Measurements from ENCODE around the gene IL20RB. TPM values are rescaled to one million over a fixed set of nuclear protein-coding genes. Genes with fewer than 3 reads are reported as not detected.

IL20RB gene
- total RNA-seq, 2 experiments from 2014 or later = 1.3 to 1.9 TPM

DNA sequence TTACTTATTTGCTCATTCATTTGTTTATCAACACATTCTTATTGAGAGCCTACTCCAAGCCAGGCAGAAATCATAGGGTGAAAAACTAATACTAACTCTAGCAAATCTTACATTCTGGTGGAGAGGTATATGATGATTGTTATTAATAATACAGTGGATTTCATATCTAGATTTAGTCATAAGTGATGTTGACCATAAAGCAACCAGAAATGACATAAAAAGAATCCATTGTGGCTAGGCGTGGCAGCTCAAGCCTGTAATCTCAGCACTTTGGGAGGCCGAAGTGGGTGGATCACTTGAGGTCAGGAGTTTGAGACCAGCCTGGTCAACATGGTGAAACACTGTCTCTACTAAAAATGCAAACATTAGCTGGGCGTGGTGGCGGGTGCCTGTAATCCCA, 26.2 kb upstream of the IL20RB start:
- POLR2A ChIA-PET = no interaction called here
- no peak overlapping the region for H3K4me3 Mint-ChIP-seq
- ATAC-seq (ENCODE audit: low read depth) (no peak), DNase-seq (no peak)
- peaks cover 1% of the 10 kb centered on the region for H3K9me3 Mint-ChIP-seq
- H3K4me1 Mint-ChIP-seq = peaks cover 6% of the 10 kb centered on the region
- H3K27ac Mint-ChIP-seq = no peak overlapping the region
- H3K36me3 Mint-ChIP-seq = peaks cover 53% of the 10 kb centered on the region
- no peaks in the 10 kb centered on the region for H3K27me3 Mint-ChIP-seq

DNA sequence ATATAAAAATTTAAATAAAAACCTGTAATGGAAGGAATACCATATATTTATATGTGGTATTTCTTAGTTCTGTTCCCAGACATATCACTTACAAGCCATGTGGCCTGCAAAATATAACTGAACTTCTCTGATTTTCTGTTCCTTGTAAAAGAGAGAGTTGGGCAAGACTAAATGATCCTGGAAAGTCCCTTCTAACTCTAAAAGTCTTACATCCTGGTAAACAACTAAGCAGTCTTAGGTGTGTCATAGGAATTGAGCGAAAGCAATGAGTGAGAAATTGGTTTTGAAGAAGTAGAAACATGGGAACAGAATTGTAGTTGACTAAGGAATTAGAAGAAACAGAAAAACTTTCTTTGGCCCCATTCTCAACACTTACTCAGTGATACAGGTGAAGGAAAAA, 25.3 kb upstream of the IL20RB start:
- H3K27ac Mint-ChIP-seq = no peak overlapping the region
- no peak overlapping the region for H3K4me3 Mint-ChIP-seq
- DNase-seq = no peak
- peaks cover 6% of the 10 kb centered on the region for H3K4me1 Mint-ChIP-seq
- peaks cover 56% of the 10 kb centered on the region for H3K36me3 Mint-ChIP-seq
- ATAC-seq (ENCODE audit: low read depth) = no peak
- peaks cover 5% of the 10 kb centered on the region for H3K9me3 Mint-ChIP-seq
- H3K27me3 Mint-ChIP-seq = no peaks in the 10 kb centered on the region
- POLR2A ChIA-PET = no interaction called here

DNA sequence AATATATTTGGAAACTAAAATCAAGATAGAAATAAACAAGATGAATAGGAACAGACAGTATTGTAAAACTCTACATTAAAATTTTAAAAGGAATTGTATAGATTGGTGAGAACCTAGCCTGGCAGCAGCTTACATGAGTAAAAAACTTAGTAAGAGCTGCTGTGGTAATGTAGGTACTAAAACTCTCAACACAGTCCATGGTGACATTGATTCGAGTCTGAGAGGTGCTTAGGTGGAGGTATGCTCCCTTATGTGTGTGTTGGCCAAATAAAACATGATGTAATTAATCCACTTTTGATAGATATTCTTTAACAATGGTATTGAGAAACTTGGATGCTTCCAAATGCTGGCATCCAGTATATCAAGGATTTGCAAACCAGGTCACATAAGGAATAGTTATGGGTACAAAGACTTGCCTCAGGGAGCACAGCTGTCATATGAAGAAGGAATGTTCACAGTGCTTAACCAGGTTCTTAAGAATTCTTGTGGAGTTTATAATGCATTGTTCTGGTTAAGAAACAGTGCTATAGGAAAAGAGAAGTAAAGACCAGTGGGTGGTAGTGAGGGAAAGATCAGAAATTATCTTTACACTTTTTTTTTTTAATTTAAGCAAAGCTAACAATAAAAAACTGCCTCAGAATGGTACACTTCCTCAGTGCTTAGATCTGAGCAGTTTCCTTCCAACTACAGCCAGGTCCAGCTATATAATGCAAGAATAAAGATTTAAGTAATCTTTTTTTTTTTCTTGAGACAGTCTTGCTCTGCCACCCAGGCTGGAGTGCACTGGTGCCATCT, 24.6 kb upstream of the IL20RB start:
- Mint-ChIP-seq H3K4me1 (peaks cover 6% of the 10 kb centered on the region), H3K27me3 (no peaks in the 10 kb centered on the region), H3K9me3 (peaks cover 5% of the 10 kb centered on the region), H3K4me3 (no peak overlapping the region), H3K27ac (no peak overlapping the region), H3K36me3 (peaks cover 55% of the 10 kb centered on the region)
- no peak for DNase-seq
- no peak for ATAC-seq (ENCODE audit: low read depth)
- POLR2A ChIA-PET = no interaction called here

DNA sequence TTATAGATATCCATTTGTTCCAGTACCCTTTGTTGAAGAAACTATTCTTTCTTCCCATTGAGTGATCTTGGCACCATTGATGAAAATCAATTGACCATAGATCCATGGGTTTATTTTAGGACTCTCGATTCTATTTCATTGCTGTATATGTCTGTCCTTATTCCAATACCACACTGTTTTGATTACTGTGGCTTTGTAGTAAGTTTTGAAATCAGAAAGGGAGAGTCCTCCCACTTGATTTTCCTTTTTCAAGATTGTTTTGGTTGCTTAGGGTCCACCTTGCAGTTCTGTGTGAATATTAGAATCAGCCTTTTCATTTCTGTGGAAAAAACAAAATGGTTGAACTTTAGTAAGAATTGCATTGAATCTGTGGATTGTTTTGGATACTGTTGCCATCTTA, 20.6 kb upstream of the IL20RB start:
- H3K36me3 Mint-ChIP-seq = peaks cover 37% of the 10 kb centered on the region

DNA sequence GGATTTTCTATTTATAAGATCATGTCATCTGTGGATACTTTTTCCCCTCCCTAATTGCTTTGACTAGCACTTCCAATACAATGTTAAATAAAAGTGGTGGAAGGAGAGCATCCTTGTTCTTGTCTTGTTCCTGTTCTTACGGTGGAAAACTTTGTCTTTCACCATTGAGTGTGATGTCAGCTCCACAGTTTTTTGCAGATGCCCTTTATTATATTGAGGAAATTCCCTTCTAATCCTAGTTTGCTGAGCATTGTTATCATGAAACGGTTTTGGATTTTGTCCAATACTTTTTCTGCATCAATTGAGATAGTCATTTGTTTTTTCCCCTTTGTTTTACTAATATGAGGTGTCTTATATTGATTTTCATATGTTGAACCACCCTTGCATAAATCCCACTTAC, 19.9 kb upstream of the IL20RB start:
- H3K9me3 Mint-ChIP-seq = peaks cover 5% of the 10 kb centered on the region
- H3K27ac Mint-ChIP-seq = no peak overlapping the region
- no peaks in the 10 kb centered on the region for H3K27me3 Mint-ChIP-seq
- H3K36me3 Mint-ChIP-seq = peaks cover 41% of the 10 kb centered on the region
- peaks cover 11% of the 10 kb centered on the region for H3K4me1 Mint-ChIP-seq
- no peak overlapping the region for H3K4me3 Mint-ChIP-seq
- POLR2A ChIA-PET = no interaction called here
- no peak for DNase-seq
- ATAC-seq (ENCODE audit: low read depth) = no peak

More for the DNA sequence above, 20.6 kb upstream of the IL20RB start:
- H3K9me3 Mint-ChIP-seq = peaks cover 5% of the 10 kb centered on the region
- peaks cover 10% of the 10 kb centered on the region for H3K4me1 Mint-ChIP-seq
- H3K27me3 Mint-ChIP-seq = no peaks in the 10 kb centered on the region
- ATAC-seq (ENCODE audit: low read depth) (no peak), DNase-seq (no peak)
- H3K4me3 Mint-ChIP-seq = no peak overlapping the region
- no peak overlapping the region for H3K27ac Mint-ChIP-seq
- POLR2A ChIA-PET = no interaction called here

DNA sequence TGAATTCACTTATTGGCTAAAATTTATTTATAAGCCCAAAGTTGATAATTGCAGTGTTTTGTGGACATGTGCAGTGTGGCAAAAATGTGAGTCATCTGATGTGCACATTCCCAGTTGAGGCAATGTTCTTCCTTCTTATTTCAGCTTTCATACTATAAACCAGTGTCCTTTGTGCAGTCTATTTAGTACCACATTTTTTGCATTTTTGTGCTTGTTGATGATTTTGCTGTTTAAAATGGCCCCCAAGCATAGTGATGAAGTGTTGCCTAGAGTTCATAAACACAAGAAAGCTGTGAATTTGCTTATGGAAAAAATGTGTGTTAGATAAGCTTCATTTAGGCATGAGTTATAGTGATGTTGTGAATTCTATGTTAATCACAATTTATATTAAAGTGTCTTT, 19.4 kb upstream of the IL20RB start:
- H3K4me3 Mint-ChIP-seq = no peak overlapping the region
- POLR2A ChIA-PET = no interaction called here
- peaks cover 44% of the 10 kb centered on the region for H3K36me3 Mint-ChIP-seq
- no peak overlapping the region for H3K27ac Mint-ChIP-seq
- peaks cover 15% of the 10 kb centered on the region for H3K4me1 Mint-ChIP-seq
- peaks cover 5% of the 10 kb centered on the region for H3K9me3 Mint-ChIP-seq
- ATAC-seq (ENCODE audit: low read depth) = no peak
- no peak for DNase-seq
- no peaks in the 10 kb centered on the region for H3K27me3 Mint-ChIP-seq

DNA sequence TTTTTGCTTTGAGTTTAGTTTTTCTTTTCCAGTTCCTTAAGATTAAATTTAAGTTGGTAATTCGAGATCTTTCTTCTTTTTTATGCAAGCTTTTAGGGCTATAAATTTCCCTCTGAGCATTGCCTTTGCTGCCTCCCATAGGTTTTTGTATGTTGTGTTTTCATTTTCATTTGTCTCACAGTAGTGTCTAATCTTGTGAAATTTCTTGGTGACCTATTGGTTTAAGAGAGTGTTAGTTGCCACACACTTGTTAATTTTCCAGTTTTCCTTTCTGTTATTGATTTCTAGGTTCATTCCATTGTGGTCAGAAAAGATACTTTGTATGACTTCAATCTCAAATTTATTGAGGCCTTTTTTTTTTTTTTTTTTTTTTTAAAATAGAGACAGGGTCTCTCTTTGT, 18.3 kb upstream of the IL20RB start:
- Mint-ChIP-seq H3K27me3 (no peaks in the 10 kb centered on the region), H3K36me3 (peaks cover 37% of the 10 kb centered on the region), H3K4me1 (peaks cover 18% of the 10 kb centered on the region), H3K9me3 (peaks cover 5% of the 10 kb centered on the region), H3K4me3 (no peak overlapping the region), H3K27ac (no peak overlapping the region)
- POLR2A ChIA-PET = no interaction called here
- ATAC-seq (ENCODE audit: low read depth) (no peak), DNase-seq (no peak)

DNA sequence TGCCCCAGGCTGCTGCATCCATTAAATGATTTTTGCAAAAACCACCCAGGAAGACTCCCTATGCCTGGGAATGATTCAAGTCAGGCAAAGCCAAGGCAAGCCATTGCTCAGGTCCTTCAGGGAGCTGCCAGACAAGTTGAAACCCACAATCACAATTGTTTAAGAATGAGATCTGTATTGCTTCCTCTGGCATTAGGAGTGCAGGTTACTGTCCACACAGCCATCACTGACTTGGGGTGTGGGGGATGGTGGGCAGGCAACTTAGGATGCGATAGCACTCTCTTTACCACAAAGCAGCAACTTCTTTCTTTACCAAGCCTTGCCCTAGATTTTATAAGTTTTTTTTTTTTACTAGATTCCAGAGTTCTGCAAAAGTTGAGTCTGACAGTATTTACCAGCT, 15.0 kb upstream of the IL20RB start:
- POLR2A ChIA-PET = no interaction called here
- Mint-ChIP-seq H3K9me3 (no peaks in the 10 kb centered on the region), H3K4me3 (no peak overlapping the region), H3K36me3 (peaks cover 27% of the 10 kb centered on the region), H3K4me1 (peaks cover 19% of the 10 kb centered on the region), H3K27me3 (no peaks in the 10 kb centered on the region), H3K27ac (no peak overlapping the region)
- ATAC-seq (ENCODE audit: low read depth) = no peak
- DNase-seq = no peak

DNA sequence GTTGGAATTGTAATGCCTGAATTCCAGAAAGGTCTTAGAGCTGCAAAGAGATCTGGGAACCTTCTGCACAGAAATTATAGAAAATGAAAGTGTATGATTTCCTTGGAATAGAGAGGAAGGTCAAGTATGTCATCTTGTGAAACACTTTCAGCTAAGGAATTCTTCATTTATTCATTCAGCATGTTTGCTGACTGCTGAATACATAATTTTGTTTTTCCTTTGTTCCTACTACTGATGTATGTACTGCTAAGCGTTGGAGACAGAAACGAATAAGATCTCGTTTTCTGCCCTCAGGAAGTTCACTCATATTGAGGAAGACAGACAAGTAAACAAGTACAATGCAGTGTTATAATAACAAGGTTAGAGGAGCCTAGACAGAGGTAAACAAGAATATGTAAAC, 14.3 kb upstream of the IL20RB start:
- H3K4me3 Mint-ChIP-seq = no peak overlapping the region
- H3K4me1 Mint-ChIP-seq = peaks cover 19% of the 10 kb centered on the region

DNA sequence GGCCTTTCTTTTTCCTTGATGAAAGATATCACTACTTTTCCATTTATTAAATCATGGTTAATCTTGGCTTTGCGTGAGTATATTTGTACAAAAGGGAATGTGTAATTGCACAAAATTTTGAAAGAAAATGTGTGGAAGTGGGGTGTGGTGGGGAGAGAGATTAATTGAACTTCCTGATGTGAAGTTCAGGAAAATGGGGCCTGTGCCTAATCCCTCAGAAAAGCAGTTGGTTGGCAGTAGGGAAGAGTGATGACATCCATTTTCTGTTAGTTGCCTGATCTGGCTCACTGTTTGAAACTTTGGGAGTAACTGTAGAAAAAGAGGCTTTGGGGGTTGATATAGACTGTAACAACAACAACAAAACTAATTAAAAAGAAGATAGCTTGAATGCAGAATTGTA, 10.8 kb upstream of the IL20RB start:
- POLR2A ChIA-PET = no interaction called here
- H3K36me3 Mint-ChIP-seq = peaks cover 27% of the 10 kb centered on the region
- DNase-seq (no peak), ATAC-seq (ENCODE audit: low read depth) (no peak)
- H3K4me3 Mint-ChIP-seq = no peak overlapping the region
- peaks cover 12% of the 10 kb centered on the region for H3K4me1 Mint-ChIP-seq
- no peak overlapping the region for H3K27ac Mint-ChIP-seq
- no peaks in the 10 kb centered on the region for H3K27me3 Mint-ChIP-seq
- H3K9me3 Mint-ChIP-seq = no peaks in the 10 kb centered on the region

More for the DNA sequence above, 14.3 kb upstream of the IL20RB start:
- H3K36me3 Mint-ChIP-seq = peaks cover 24% of the 10 kb centered on the region
- POLR2A ChIA-PET = no interaction called here
- ATAC-seq (ENCODE audit: low read depth) (no peak), DNase-seq (no peak)
- H3K27me3 Mint-ChIP-seq = no peaks in the 10 kb centered on the region
- H3K27ac Mint-ChIP-seq = no peak overlapping the region
- no peaks in the 10 kb centered on the region for H3K9me3 Mint-ChIP-seq

DNA sequence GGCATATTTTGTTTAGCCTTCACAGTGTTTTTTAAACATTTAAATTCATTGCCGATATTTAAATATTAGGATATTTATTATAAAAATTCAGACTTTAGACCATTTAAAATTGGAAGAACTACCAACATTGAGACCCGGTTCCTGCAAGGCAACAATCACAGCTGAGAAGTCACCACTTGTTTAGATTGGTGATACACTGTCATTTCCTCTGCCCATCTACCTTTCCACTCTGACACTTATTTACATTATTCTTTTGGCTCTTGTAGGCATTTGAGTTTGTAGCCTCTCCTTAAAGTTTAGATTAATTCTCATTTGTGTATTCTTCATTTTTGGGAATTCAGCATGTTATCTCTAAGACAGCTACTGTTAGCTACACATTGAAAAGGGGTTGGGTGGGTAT, 10.3 kb upstream of the IL20RB start:
- DNase-seq (no peak), ATAC-seq (ENCODE audit: low read depth) (no peak)
- no peaks in the 10 kb centered on the region for H3K9me3 Mint-ChIP-seq
- H3K4me1 Mint-ChIP-seq = peaks cover 11% of the 10 kb centered on the region
- no peak overlapping the region for H3K27ac Mint-ChIP-seq
- H3K36me3 Mint-ChIP-seq = peaks cover 27% of the 10 kb centered on the region
- POLR2A ChIA-PET = no interaction called here
- H3K4me3 Mint-ChIP-seq = no peak overlapping the region
- H3K27me3 Mint-ChIP-seq = no peaks in the 10 kb centered on the region

DNA sequence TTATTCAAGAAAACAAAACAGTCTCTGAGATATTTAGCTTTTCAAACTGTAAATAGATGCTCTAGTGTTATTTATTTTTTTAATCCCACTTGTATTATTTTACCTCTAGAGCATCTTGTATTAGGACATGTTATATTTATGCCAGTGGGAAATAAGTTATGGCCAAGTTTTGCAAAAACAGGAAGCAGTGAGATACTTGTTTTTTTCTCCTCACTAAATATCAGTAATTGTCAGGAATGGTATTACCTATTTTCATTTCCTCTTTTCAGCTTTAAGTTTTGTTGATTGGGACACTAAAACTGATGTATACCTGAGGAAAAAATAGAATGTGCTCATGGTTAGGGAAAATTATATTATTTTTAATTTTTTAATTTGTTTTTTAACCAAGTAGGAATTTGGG, 8.6 kb upstream of the IL20RB start:
- Mint-ChIP-seq H3K27me3 (no peaks in the 10 kb centered on the region), H3K4me3 (no peak overlapping the region), H3K4me1 (peaks cover 1% of the 10 kb centered on the region), H3K9me3 (no peaks in the 10 kb centered on the region), H3K27ac (no peak overlapping the region), H3K36me3 (peaks cover 18% of the 10 kb centered on the region)
- POLR2A ChIA-PET = no interaction called here
- ATAC-seq (ENCODE audit: low read depth) (no peak), DNase-seq (no peak)

DNA sequence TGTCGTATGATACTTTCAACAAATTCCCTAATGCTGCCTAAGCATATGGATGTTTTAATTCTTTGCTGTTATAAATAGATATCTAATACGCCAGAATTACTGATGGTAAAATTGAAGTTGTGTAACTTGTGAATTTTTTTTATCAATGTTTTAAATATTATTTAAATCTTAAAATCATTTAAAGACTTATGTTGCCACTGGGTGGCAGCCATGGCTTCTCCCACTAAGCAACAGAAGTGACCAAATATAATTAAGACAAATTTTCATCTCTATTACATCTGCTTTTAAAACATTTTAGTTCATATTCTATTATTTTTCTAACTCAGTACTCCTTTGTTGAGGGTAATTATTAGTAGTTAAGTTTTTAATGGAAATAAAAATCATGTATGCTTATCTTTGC, 8.1 kb upstream of the IL20RB start:
- Mint-ChIP-seq H3K4me1 (peaks cover 2% of the 10 kb centered on the region), H3K36me3 (peaks cover 18% of the 10 kb centered on the region), H3K4me3 (no peak overlapping the region), H3K9me3 (no peaks in the 10 kb centered on the region), H3K27me3 (no peaks in the 10 kb centered on the region), H3K27ac (no peak overlapping the region)
- no peak for DNase-seq
- ATAC-seq (ENCODE audit: low read depth) = no peak
- POLR2A ChIA-PET = no interaction called here

DNA sequence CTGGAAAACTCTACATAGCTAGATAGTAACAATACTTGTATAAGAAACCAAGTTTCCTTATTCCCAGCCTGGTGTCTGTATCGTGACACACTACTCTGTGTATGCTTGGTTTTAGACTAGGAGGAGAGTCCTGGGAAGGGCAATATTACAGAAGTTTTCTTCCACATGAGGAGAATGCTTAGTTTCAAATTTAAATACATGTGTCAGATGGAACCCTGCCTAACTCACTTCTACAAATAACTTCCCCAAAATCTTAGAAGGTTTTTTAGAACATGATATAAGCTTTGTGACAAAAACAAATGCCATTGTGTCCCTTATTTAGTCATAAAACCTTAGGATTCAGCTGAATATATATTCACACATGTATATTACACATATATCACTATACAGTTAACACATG, 7.2 kb upstream of the IL20RB start:
- H3K36me3 Mint-ChIP-seq = peaks cover 19% of the 10 kb centered on the region
- no peaks in the 10 kb centered on the region for H3K9me3 Mint-ChIP-seq
- DNase-seq (no peak), ATAC-seq (ENCODE audit: low read depth) (no peak)
- H3K27ac Mint-ChIP-seq = no peak overlapping the region
- peaks cover 9% of the 10 kb centered on the region for H3K4me1 Mint-ChIP-seq
- H3K4me3 Mint-ChIP-seq = no peak overlapping the region
- no peaks in the 10 kb centered on the region for H3K27me3 Mint-ChIP-seq
- POLR2A ChIA-PET = no interaction called here

DNA sequence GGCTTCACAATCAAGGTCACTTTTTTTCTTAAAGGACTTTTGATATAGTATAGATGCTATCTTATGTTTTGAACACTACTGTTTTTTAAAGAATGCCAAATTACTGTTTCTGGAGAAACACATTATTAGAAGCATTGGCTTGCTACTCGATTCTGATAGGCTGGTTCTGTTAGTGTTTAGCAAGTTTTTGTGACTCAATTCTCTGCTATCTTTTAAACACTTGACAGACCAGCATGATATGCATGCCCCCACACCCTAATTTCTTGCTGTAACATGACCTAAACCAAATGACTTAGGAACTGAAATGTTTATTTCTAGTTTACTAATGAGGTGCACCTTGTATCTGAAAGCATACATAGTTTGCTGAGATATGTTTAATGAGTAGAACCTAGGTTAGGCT, 5.5 kb upstream of the IL20RB start:
- peaks cover 9% of the 10 kb centered on the region for H3K4me1 Mint-ChIP-seq
- POLR2A ChIA-PET = no interaction called here
- DNase-seq (no peak), ATAC-seq (ENCODE audit: low read depth) (no peak)
- H3K9me3 Mint-ChIP-seq = no peaks in the 10 kb centered on the region
- peaks cover 16% of the 10 kb centered on the region for H3K36me3 Mint-ChIP-seq
- no peak overlapping the region for H3K4me3 Mint-ChIP-seq
- H3K27ac Mint-ChIP-seq = no peak overlapping the region
- H3K27me3 Mint-ChIP-seq = no peaks in the 10 kb centered on the region

All from activated naive CD8-positive, alpha-beta T cell treated with anti-CD3 and anti-CD28 coated beads, Interleukin-2, amount 10 ng/mL, durations not matched to agents 7 days and 5 days (primary cell).